WI38 (cell line): ENCODE data around the gene ODC1.
"Not testable (repeated sequence)": the region's sequence is repeated elsewhere in the genome, so short reads cannot be mapped to it uniquely, and the experiment has no call there.

Experiments used
- H3K4me3 ChIP-seq: 2 replicates; pipeline ENCODE4 v1.5.1; 2011; ENCODE audit warnings: low read depth, mild to moderate bottlenecking, control low read depth, low read length
- CTCF ChIP-seq: IDR thresholded peaks from 2 replicates; pipeline ENCODE4 v1.5.1; 2012; ENCODE audit warnings: low read depth, mild to moderate bottlenecking, control low read depth, low read length

ODC1 gene

DNA sequence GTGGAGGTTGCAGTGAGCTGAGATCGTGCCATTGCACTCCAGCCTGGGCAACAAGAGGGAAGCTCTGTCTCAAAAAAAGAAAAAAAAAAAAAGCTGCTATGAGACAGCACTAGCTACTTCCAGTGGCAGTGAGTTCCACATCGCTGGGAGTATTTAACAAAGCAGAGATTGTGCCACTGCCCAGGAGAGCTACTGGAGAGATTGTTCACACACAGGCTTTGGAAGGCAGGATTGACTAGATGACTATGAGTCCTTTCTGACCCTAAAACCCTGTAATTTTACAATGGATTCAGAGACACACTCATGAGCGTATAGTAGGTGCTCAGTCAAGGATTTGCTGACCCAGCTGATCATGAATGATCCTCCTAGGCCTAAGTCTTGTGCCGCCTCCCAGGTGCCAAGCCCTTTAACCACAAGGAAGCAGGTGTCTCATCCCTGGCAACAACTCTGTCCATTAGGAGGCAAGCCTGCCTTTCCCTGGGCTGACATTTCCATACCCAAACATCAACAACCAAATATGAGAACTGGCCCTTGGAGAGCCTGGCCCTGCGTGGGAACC lies 45.0 kb upstream of the ODC1 start:
- TF ChIP-seq CTCF: no peak
- H3K4me3 ChIP-seq: no peak overlapping the region

DNA sequence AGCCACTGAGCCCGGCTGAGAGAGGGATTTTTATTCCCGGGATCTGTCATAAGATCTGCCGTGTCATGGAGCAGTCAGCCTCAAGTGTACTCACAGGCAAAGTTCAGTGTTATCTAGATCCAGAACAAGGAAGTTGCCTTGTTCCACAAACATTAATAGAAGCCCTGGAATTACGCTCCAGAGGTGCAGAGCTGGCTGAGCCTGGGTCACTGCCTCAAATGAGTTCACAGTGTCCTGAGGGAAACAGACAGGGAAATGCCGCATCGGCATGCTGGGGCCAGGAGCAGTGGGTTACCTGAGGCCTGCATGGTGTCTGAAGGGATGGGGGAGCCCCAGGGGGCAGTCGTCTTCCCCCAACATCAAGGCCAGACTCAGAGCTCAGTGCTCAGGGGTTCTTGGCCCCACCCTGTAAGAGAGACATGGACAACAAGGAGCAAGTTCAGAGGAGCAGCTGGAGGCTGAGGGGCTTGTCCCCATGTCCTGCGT lies 42.7 kb upstream of the ODC1 start:
- no peak for TF ChIP-seq CTCF
- no peak overlapping the region for H3K4me3 ChIP-seq

GRCh38 chr2:10489842-10490555 lies 41.9 kb upstream of the ODC1 start:
- no peak overlapping the region for H3K4me3 ChIP-seq
- no peak for TF ChIP-seq CTCF

- H3K4me3 ChIP-seq: not testable (repeated sequence)
Measured at GRCh38 chr2:10488142-10488541, 40.0 kb upstream of the ODC1 start.

DNA sequence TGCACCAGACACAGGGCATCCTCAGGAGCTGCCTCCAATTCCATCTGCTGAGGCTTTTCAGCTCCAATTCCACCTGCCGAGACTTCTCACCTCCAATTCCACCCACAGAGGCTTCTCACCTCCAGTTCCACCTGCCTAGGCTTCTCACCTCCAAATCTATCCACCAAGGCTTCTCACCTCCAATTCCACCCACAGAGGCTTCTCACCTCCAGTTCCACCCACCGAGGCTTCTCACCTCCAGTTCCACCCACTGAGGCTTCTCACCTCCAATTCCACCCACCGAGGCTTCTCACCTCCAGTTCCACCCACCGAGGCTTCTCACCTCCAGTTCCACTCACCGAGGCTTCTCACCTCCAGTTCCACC lies 39.6 kb upstream of the ODC1 start:
- not testable (repeated sequence) for H3K4me3 ChIP-seq

DNA sequence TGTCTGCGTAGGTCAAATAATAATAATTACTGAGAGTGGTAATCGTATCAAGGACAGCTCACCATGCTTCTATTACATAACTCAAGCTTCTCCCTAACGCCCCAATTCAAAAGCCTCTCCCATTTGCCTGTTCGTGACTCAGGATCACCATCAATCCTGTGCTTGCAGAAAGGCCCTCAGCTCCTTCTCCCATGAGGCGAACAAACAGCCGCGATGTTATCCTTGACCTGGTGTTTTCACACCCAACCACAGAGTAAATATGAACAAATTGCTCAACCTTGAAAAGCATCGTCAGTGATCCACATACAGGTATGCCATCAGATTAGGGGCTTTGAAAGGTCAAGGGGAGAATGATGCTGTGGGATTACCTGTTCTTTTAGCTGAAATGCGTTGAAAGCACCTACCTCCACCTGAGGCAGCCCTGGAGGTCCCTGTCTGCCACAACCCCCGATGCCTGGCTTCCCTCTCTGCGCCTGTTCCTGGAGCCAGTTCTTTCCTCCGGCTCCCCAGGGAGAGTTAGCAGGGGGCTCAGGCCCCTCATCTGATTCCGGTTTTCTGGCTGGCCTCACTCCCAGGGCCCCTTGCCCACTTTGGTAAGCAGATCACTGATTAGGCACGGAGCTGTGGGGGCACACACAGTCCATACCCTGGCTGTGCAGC lies 39.1 kb upstream of the ODC1 start:
- TF ChIP-seq CTCF: no peak
- no peak overlapping the region for H3K4me3 ChIP-seq

GRCh38 chr2:10486601-10487079 lies 38.5 kb upstream of the ODC1 start:
- no peak for TF ChIP-seq CTCF

GRCh38 chr2:10486091-10486490 lies 38.0 kb upstream of the ODC1 start:
- TF ChIP-seq CTCF: no peak
- H3K4me3 ChIP-seq: no peak overlapping the region

More at GRCh38 chr2:10486601-10487079, 38.5 kb upstream of the ODC1 start:
- no peak overlapping the region for H3K4me3 ChIP-seq
